ENCODE results near the gene MAGEA4.
"Not testable (repeated sequence)": the region's sequence is repeated elsewhere in the genome, so short reads cannot be mapped to it uniquely, and the experiment has no call there.

The MAGEA4 gene, protein sequence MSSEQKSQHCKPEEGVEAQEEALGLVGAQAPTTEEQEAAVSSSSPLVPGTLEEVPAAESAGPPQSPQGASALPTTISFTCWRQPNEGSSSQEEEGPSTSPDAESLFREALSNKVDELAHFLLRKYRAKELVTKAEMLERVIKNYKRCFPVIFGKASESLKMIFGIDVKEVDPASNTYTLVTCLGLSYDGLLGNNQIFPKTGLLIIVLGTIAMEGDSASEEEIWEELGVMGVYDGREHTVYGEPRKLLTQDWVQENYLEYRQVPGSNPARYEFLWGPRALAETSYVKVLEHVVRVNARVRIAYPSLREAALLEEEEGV

DNA sequence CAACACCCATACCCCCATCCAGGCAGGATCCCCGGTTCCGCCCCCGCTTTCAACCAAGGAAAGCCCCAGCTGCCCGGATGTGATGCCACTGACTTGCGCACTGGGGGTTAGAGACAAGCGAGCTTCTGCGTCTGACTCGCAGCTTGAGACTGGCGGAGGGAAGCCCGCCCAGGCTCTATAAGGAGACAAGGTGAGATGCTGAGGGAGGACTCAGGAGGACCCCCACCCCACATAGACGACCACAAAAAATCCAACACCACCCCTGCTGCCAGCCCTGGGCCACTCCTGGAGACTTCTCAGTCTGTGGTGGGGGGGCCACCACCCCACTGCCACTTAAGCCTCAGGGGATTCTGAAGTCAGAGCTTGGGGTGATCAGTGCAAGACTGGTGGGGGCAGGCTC, at the start of gene MAGEA4:
MAGEA4 (plus strand) TSS at position 110 of the 400 bp plus-strand sequence. CDS start 10,776 bp downstream, outside the sequence.
- DNase-seq, result no peak

DNA sequence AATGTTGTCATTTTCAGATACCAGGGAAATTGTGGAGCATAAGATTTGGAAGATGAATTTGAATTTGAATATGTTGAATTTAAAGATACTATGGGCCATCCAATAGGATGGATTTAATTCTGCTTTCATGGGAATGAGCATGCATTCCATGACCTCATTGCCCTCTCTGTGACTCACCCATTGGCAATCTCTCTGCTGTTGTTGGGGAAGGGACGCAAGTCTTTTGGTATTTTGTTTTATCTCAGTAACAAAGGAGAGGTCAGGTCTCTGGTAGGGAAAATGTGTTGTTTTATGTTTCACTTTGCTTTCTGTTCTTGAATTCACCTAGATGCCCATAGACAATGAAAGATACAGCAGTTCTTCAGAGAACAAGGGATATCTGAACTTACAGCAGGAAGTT, 42.1 kb upstream of the MAGEA4 start:
- DNase-seq, result no peak

DNA sequence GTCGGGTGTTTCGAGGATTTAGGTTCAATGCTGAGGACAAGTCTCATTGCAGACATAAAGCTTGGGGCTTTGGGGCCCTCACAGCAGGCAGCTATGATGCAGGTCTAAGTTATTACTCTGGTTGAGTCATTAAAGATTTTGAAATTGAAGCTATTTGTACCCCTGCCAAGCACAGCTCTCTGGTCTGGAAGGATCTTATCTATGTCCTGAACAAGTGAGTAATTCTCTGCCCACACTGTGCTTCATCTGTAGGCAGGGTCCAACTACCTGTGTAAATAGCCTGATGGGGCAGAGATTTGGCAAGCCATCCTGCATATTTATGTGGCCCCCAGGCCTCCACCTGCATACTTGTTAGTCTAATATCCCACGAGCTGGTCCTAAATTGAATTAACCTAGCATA, 41.4 kb upstream of the MAGEA4 start:
- no peak for DNase-seq

DNA sequence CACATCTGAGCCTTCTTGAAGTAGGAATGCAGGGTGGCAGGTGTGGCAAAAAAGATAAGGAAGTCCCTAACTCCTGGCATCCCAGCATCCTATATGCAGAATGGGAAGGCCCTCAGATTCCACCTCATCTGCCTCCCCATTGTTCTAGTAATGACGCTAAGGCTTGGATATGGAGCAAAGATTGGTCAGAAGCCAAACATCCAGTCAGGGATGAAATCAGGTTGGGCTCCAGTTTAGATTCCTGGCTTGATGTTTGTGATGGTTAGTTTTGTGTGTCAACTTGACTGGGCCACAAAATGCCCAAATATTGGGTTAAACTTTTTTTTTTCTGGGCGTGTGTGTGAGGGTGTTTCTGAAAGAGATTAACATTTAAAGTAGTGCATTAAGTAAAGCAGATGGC, 39.6 kb upstream of the MAGEA4 start:
- no peak for DNase-seq

DNA sequence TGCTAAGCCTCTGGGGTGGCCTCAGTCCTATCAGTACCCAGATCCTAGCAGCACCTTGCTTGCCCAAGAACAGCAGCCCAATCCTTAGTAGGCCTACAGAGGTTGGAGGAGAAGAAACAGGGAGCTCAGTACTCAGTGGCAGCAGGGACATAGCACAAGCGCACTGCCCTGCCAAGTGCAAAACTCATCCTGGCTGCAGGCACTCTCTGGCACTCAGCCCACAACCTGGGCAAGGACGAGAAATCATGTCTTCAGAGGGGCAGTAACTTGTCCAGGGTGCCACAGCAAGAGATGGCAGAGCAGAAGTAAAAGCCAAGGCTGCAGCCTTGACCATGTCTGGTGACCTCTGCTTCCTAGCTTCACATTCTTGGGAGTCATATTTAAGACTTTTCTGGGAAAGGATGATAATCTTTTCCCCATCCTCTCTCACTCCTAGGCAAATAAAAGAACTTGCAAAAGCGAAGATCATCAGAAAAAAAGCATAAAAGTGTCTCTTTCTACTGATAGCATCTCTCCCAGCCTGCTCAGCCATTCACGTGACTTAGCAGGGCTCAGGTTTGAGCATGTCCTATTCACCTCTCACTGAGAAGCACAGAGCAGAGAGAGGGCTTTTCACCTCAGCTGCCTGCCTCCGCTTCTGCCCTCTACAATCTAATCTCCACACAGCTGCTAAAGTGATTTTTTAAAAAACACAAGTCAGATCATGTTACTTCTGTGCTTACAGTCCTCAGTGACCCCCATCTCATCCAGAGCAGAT, 37.2 kb upstream of the MAGEA4 start:
- no peak for DNase-seq

DNA sequence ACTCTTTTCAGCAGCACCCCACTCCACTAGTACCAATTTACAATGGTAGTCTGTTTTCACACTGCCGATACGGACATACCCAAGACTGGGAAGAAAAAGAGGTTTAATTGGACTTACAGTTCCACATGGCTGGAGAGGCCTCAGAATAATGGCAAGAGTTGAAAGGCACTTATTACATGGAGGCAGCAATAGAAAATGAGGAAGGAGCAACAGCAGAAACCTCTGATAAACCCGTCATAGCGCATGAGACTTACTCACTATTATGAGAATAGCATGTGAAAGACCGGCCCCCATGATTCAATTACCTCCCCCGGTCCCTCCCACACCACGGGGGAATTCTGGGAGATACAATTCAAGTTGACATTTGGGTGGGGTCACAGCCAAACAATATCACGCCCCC, 34.1 kb upstream of the MAGEA4 start:
- no peak for DNase-seq

DNA sequence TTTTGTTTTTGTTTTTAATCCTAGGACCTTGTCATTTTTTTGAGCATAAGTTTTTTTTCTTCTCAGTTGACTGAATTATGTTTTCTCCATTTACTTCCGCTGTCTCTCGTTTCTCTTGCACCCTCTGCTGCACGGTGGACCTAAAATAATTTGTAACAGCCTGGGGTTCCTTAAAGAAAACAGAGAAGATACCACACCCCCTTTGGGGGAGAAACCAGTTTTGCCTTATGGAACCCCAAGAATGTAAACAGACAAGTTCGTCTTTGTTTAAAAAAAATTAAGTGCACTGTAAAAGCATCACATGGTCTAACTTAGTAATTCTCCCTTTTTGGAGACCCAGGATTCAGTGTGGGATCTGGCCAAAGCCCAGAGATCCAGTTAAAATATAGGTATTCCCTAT, 32.8 kb upstream of the MAGEA4 start:
- DNase-seq, result no peak

DNA sequence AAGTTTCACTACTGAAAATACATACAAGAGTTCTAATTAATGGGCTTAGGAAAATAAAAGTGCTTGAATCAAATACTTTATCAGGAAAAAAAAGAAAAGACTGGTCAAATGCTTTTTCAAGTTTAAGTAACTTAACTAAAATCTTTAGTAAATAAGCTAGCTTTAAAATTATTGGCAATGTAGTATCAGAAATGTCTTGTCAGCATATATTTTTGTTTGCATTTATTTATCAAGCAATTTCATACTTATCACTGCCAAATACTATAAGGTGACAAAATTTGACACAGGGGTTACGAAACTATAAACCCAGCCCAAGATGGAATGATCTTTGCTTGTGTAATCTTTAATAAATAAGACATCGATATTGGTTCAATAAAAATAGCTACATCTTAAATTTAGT, 31.8 kb upstream of the MAGEA4 start:
- DNase-seq, result no peak

DNA sequence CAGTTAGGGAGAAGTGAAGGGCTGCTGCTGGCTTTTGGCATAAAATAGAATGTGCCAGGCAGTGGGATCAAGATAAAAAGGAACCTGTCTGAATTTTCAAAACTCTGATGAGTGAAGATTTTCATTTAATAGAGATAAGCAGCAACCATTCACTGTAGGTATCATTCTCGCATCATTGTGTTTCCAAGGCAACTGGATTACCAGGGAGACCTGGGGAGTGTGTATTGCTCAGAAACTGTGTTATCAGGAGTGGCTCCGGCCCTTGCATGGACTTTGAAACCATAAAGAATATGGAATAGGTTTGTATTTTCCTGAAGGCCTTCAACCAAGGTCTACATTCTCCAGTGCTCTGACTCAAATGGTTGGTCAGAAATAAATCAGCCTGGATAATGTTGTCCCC, 23.3 kb upstream of the MAGEA4 start:
- no peak for DNase-seq

DNA sequence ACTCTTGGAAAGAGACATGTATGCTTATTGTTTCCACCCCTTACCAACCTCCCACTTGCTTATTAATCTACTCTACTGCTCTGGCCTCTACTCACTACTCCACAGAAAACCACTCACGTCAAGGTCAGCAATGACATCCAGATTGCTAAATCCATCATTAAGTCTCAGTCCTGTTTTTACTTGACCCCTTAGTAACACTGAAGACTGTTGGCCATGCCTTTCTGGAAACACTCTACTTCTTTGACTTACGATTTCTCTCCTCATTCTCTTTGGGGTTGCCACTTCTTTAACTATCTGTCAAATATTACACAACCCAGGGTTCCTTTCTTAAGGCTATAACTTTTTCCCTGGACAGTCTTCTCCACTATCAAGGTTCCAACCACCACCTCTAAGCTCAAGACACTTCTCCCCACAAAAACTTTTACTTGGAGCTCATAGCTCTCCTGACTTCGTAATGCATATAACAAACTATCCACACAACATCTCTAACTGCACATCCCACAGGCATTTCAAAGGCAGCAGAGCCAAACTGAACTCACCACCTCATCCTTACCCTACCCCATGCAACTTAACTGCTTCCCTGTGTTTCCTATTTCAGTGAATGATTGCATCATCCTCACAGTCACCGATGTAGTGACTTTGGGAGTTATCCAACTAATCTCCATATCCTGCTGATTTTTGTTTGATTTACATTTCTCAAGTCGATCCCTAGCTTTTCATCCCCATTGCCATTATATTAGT, 15.8 kb upstream of the MAGEA4 start:
- DNase-seq, result no peak

DNA sequence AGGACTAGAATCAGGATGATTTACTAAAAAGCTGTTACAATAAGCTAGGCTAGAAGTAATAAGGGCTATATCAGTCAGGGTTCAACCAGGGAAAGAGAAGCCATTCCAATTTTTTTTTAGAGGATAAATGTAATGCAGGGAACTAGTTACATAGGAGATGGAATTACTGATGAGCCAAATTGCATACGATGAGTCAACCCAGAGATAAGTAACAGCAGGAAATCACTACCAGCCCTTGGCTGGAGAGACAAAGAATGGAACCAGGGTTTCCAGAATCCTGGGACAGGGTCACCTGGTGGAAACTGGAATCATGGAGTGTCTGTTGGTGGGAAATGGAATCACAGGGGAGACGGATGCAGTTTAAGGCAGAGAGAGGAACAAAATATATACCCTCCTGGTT, 13.1 kb upstream of the MAGEA4 start:
- no peak for DNase-seq

DNA sequence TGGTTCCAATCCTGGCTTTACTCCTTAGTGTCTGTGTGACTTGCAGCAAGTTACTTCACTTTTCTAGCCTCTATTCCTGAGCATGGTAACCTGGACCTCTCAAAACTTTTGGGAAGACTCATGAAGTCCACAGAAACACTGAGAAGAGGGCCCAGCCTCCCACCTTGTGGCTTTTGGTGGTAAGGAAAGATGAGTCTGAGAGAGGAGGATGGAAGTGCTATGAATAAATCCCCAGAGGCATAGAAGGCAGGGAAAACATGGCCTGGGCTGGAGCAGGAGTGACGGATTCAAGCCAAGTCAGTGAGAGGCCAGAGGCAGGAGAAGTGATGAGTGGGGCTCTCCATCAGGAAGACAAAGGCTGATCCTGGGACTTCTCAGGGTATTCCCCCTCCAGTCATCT, 10.9 kb upstream of the MAGEA4 start:
- DNase-seq, result no peak

DNA sequence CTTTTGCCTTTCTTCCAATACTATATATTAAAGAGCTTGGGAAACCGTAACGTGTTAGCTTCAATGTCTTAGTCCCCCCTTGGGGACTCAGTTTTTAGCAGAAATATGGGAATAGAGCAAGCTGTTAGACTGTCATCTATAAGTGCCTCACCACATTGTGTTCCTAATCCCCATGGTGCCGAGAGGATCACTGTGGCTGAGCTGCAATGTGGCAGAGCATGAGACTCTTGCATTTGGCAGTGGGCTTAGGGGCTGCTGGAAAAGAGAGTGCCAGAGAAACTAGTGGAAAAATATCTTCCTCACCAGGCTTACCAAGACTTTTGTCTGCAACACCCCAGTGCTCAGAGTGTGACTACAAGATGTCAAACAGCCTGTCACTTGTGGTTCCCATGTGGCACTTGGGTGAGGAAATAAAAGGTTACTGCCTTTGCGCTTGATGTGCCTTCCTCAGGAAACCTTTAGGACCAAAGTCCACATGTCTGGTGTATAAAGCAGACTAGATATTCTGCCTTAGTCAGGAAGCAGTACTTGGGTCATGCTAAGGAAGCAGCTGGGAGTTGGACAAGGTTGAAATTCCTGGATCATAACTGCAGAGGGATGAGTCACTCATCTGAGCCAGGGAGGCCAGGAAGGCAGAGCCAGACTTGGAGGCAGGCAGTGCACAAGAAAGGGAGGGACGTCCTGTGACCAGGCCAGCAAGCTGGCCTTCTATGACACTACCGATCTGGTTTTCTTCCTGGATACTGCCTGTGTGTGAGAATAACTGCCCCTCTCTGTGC, 9.7 kb upstream of the MAGEA4 start:
- DNase-seq, result no peak

DNA sequence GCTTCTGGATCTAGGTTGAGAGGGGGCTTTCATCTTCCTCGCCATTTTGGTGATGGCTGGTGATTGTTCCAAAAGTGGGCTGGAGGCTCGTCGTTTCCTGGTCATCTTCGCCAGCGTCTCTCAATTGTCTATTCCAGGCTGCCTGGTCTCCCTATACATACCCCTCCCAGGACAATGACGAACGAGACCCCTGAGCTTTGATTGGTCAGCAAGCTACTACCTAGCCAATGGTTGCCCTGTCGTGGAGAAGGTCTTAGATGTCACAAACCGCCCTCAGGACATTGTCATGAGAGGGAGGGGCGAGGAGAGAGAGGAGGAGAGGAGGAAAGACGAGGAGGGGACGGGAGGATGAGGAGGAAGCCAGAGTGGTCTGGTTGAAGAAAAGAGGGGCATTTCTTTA, 7.7 kb upstream of the MAGEA4 start:
- DNase-seq, result no peak

DNA sequence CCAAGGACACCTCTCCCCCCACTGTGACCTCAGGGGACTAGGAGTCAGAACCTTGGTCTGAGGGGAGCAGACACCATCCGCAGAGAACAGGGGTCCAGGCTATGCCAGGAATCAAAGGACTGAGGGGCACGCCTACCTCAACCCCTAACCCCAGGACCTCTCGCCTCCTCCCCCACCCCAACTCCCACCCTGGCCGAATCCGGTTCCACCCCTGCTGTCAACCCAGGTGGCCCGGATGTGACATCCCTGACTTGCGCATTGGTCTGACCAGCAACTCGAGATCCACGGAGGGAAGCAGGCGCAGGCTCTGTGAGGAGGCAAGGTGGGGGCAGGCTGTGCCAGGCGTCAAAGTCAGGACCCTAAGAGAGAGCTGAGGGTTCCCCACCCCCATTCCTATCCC, 468 bp upstream of the MAGEA4 start:
- no peak for DNase-seq

DNA sequence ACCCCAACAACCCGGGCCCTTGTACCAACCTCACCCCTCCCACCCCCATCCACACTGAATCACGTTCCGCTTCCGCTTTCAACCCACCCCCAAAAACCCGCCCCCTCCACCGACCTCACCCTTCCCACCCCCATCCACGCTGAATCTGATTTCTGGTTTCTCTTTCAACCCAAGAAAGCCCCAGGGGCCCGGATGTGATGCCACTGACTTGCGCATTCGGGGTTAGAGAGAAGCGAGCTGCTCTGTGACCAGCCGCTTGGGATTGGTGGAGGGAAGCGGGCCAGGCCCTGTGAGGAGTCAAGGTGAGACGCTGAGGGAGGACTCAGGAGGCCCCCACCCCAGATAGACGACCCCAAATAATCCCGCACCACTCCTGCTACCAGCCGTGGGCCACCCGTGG, 6.0 kb downstream of the MAGEA4 start:
- DNase-seq, result not testable (repeated sequence)

DNA sequence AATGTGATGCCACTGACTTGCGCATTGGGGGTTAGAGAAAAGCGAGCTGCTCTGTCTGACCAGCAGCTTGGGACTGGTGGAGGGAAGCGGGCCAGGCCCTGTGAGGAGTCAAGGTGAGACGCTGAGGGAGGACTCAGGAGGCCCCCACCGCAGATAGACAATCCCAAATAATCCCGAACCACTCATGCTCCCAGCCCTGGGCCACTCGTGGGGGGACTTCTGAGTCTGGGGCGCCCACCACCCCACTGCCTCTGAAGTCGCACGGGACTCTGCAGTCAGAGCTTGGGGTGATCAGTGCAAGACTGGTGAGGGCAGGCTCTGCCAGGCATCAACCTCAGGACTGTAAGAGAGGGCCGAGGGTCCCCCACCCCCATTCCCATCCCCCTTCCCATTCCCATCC, 6.9 kb downstream of the MAGEA4 start:
- no peak for DNase-seq

DNA sequence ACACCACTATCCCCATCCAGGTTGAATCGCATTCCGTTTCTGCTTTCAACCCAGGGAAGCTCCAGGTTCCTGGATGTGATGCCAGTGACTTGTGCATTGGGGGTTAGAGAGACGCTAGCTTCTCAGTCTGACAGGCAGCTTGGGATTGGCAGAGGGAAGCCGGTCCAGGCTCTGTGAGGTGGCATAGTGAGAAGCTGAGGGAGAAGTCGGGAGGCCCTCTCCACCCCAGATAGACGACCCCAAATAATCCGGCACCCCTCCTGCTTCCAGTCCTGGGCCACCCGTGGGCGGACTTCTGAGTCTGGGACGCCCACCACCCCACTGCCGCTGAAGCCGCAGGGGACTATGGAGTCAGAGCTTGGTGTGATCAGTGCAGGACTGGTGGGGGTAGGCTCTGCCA, 7.4 kb downstream of the MAGEA4 start:
- no peak for DNase-seq

DNA sequence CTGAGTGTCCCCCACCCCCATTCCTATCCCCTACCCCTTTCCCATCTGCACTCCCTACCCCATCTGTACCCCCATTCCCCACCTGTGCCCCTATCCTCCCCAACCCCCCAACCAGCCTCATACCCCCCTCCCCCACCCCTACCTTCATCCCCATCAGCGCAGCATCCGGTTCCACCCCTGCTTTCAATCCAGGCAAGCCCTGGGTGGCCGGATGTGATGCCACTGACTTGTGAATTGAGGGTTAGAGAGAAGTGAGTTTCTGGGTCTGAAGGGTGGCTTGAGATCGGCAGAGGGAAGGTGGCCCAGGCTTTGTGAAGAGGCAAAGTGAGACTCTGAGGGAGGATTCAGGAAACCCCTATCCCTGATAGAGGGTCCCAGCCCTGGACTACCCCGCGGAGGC, 7.8 kb downstream of the MAGEA4 start:
- no peak for DNase-seq

DNA sequence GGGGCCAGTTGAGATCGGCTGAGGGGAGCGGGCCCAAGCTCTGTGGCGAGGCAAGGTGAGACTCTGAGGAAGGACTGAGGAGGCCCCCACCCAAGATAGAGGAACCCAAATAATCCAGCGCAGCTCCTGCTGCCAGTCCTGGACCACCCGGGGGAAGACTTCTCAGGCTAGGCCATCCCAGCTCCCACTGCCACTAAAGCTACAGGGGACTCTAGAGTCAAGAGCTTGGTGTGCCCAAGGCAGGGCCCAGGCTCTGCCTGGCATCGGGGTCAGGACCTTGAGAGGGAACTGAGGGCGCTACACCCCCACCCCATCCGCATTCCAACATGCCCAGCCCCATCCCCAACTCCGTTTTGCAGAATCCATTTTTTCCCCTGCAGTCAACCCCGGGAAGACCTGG, 8.6 kb downstream of the MAGEA4 start:
- no peak for DNase-seq

DNA sequence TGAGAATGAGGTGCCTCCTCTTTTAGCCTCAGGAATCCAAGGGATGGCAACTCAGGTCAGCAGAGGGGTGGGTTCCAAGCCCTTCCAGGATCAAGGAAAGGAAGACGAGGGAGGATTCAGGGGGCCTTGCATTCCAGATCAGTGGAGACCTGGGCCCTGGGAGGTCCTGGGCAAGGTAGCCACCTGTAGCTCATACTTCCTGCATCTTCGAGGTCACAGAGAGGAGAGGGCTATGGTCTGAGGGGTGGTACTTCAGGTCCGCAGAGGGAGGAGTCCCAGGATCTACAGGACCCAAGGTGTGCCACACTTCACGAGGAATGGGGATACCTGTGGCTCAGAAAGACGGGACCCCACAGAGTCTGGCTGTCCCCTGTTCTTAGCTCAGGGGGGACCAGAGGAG, 9.2 kb downstream of the MAGEA4 start:
- DNase-seq, result no peak

DNA sequence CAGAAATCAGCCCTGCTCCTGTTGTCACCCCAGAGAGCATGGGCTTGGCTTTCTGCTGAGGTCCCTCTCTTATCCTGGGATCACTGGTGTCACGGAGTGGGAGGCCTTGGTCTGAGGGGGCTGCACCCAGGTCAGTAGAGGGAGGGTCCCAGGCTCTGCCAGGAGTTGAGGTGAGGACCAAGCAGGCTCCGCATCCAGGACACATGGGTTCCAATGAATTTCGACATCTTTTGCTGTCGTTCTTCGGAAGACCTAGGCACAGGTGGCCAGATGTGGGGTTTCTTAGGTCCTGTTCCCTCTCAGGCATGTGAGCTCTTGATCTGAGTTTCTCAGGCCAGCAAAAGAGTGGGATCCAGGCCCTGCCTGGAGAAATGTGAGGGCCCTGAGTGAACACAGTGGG, 10.0 kb downstream of the MAGEA4 start:
- no peak for DNase-seq

DNA sequence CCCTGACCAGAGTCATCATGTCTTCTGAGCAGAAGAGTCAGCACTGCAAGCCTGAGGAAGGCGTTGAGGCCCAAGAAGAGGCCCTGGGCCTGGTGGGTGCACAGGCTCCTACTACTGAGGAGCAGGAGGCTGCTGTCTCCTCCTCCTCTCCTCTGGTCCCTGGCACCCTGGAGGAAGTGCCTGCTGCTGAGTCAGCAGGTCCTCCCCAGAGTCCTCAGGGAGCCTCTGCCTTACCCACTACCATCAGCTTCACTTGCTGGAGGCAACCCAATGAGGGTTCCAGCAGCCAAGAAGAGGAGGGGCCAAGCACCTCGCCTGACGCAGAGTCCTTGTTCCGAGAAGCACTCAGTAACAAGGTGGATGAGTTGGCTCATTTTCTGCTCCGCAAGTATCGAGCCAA, 11.0 kb downstream of the MAGEA4 start:
- no peak for DNase-seq
